Left renal pelvis (tissue), 4 donors: Measurements from ENCODE around the gene VKORC1. TPM values are rescaled to one million over a fixed set of nuclear protein-coding genes. Genes with fewer than 3 reads are reported as not detected.
A peak's percentile ranks its signal among the peaks of the same experiment; 100 is the strongest.
"Not testable (repeated sequence)": the region's sequence is repeated elsewhere in the genome, so short reads cannot be mapped to it uniquely, and the experiment has no call there.

Experiments
- DNase-seq, 4 donors: peaks; one replicate each; pipeline ENCODE4 v3.0.0-alpha.2; 2013; ENCODE audit warnings: low read depth in 4 of 4, low spot score in 3 of 4
- polyA plus RNA-seq, 4 donors: library from polyadenylated mRNA; unstranded; fragments of 120-200 nt; gene quantifications; one replicate each; pipeline ENCODE4 v1.2.1, GENCODE V29; 2013; ENCODE audit not compliant: insufficient read length in 4 of 4

VKORC1 gene
- 10 to 100 TPM; 74.1 to 77.8 (median 76.9) TPM for polyA plus RNA-seq

GRCh38 chr16:31094424-31095120, at the start of gene VKORC1:
VKORC1 (minus strand) TSS chr16:31094797; CDS start chr16:31094729, 68 bp downstream.
- peak; percentile 75 to 87 (median 82) for DNase-seq

- no peak for DNase-seq
These were observed 49.1 kb upstream of the VKORC1 start for GRCh38 chr16:31143694-31144148.

- no peak for DNase-seq
These were observed 48.6 kb upstream of the VKORC1 start for GRCh38 chr16:31143011-31143693.

- DNase-seq: peak; percentile 96 to 98 (median 96)
These were observed 47.8 kb upstream of the VKORC1 start for GRCh38 chr16:31142109-31143010.

GRCh38 chr16:31141489-31142108, 47.0 kb upstream of the VKORC1 start:
- no peak for DNase-seq

- DNase-seq: not testable (repeated sequence)
These were observed 46.5 kb upstream of the VKORC1 start for GRCh38 chr16:31141071-31141469.

GRCh38 chr16:31138621-31139578, 44.3 kb upstream of the VKORC1 start:
- peak in 1 of 4 donors; percentile 35 for DNase-seq

- not testable (repeated sequence) for DNase-seq
These were observed 42.4 kb upstream of the VKORC1 start for GRCh38 chr16:31136822-31137499.

GRCh38 chr16:31136287-31136662, 41.7 kb upstream of the VKORC1 start:
- DNase-seq: no peak

GRCh38 chr16:31135535-31136286, 41.1 kb upstream of the VKORC1 start, which contains the start of gene PRSS8:
PRSS8 (minus strand) TSS chr16:31135727; CDS start chr16:31135498, 229 bp downstream.
- DNase-seq: no peak

- DNase-seq: no peak
These were observed 40.3 kb upstream of the VKORC1 start for GRCh38 chr16:31134625-31135534.

GRCh38 chr16:31134091-31134571, 39.5 kb upstream of the VKORC1 start:
- no peak for DNase-seq

GRCh38 chr16:31133046-31133501, 38.5 kb upstream of the VKORC1 start:
- DNase-seq: no peak

GRCh38 chr16:31132303-31132979, 37.8 kb upstream of the VKORC1 start:
- no peak for DNase-seq

GRCh38 chr16:31131841-31132271, 37.3 kb upstream of the VKORC1 start:
- DNase-seq: no peak

GRCh38 chr16:31131416-31131815, 36.8 kb upstream of the VKORC1 start:
- DNase-seq: no peak
